H1 (cell line): ENCODE results near the gene ESR1. TPM values are rescaled to one million over a fixed set of nuclear protein-coding genes. Genes with fewer than 3 reads are reported as not detected.

Source experiments
- CTCF ChIA-PET: fragments of 300-600 bp; sonication (Branson Sonifier 250); formaldehyde crosslinking; loops from one replicate; lab custom pipeline; 2021; ENCODE audit not compliant: partially characterized antibody; lab: Charles Lee
- POLR2A ChIA-PET: fragments of 300-600 bp; sonication (Branson Sonifier 250); formaldehyde crosslinking; loops from one replicate; lab custom pipeline; 2021; ENCODE audit warnings: inconsistent platforms; ENCODE audit not compliant: partially characterized antibody; lab: Charles Lee
- DNase-seq, 2 experiments: peaks; one replicate each; pipeline versions ENCODE4 v3.0.0 to v3.0.0-alpha.2; 2010 to 2022; ENCODE audit warnings: low spot score in 2 of 2, low read depth in 1 of 2, mixed read lengths in 1 of 2
- FAIRE-seq: peaks from 2 replicates; lab custom pipeline; 2011; peaks lifted over from hg19 to GRCh38; lab: Jason Lieb, UNC
- H2AFZ ChIP-seq: 2 replicates; pipeline ENCODE4 v1.8.1; 2012; ENCODE audit warnings: low read length, inconsistent platforms
- H2AK5ac ChIP-seq: 2 replicates; pipeline ENCODE4 v1.6.1; 2013; ENCODE audit warnings: low read depth, low read length
- H2BK120ac ChIP-seq: replicated peaks from 2 replicates; pipeline ENCODE3; 2013; ENCODE audit warnings: low read depth, low read length, inconsistent platforms
- H2BK12ac ChIP-seq: 2 replicates; pipeline ENCODE4 v1.6.1; 2013; ENCODE audit warnings: low read depth, low read length
- H2BK15ac ChIP-seq: 2 replicates; pipeline ENCODE4 v1.6.1; 2013; ENCODE audit warnings: low read length
- H2BK20ac ChIP-seq: 2 replicates; pipeline ENCODE4 v1.6.1; 2013; ENCODE audit warnings: low read length
- H2BK5ac ChIP-seq: 2 replicates; pipeline ENCODE4 v1.6.1; 2013; ENCODE audit warnings: low read depth, low read length
- H3K14ac ChIP-seq: 2 replicates; pipeline ENCODE4 v1.6.1; 2013; ENCODE audit warnings: inconsistent platforms; ENCODE audit not compliant: insufficient read length
- H3K18ac ChIP-seq: 2 replicates; pipeline ENCODE4 v1.6.1; 2013; ENCODE audit warnings: low read length; ENCODE audit errors: extremely low read depth
- H3K23ac ChIP-seq: 2 replicates; pipeline ENCODE4 v1.6.1; 2013; ENCODE audit warnings: inconsistent platforms; ENCODE audit not compliant: insufficient read length
- H3K23me2 ChIP-seq: 2 replicates; pipeline ENCODE4 v1.6.1; 2013; ENCODE audit warnings: low read depth, low read length
- H3K27ac ChIP-seq: 2 replicates; pipeline ENCODE4 v1.6.1; 2011; ENCODE audit warnings: low read depth, low read length, inconsistent platforms
- H3K27me3 ChIP-seq, 4 experiments: replicated peaks in 1 of 4; 1 replicate in 1 of 4; 2 replicates in 3 of 4; pipeline versions ENCODE4 v1.6.1 to v1.8.1; 2011 to 2013; ENCODE audit warnings: low read length in 3 of 4, mild to moderate bottlenecking in 3 of 4, inconsistent platforms in 2 of 4, mixed read lengths in 2 of 4, moderate library complexity in 1 of 4; ENCODE audit not compliant: control insufficient read depth in 3 of 4, insufficient read depth in 3 of 4; ENCODE audit errors: extremely low read depth in 1 of 4
- H3K36me3 ChIP-seq, 4 experiments: 2 replicates each; pipeline versions ENCODE4 v1.6.1 to v1.8.1; 2011 to 2013; ENCODE audit warnings: mild to moderate bottlenecking in 4 of 4, low read length in 3 of 4, moderate library complexity in 2 of 4, control low read depth in 1 of 4, inconsistent platforms in 1 of 4; ENCODE audit not compliant: insufficient read depth in 4 of 4, control insufficient read depth in 2 of 4
- H3K4ac ChIP-seq: replicated peaks from 2 replicates; pipeline ENCODE3; 2013; ENCODE audit warnings: low read length, low read depth, mixed read lengths, inconsistent platforms; ENCODE audit not compliant: insufficient read length
- H3K4me1 ChIP-seq, 4 experiments: replicated peaks in 1 of 4; 1 replicate in 1 of 4; 2 replicates in 3 of 4; pipeline versions ENCODE4 v1.6.1 to v1.8.1; 2011 to 2013; ENCODE audit warnings: low read length in 3 of 4, inconsistent platforms in 2 of 4, mixed read lengths in 1 of 4; ENCODE audit not compliant: insufficient read depth in 4 of 4, control insufficient read depth in 3 of 4
- H3K4me2 ChIP-seq, 2 experiments: 2 replicates each; pipeline versions ENCODE4 v1.6.1 to v1.8.1; 2011 to 2013; ENCODE audit warnings: low read depth in 2 of 2, low read length in 2 of 2, control low read depth in 1 of 2, inconsistent platforms in 1 of 2, mild to moderate bottlenecking in 1 of 2; ENCODE audit not compliant: insufficient read depth in 1 of 2
- H3K4me3 ChIP-seq, 4 experiments: fragments of 200-600, 300-600 bp in 1 of 4; sonication (generic), shearing (Covaris generic), sonication (Bioruptor Twin) in 1 of 4; 2 replicates each; pipeline versions ENCODE4 v1.5.1 to v1.8.1; 2011 to 2016; ENCODE audit warnings: low read length in 4 of 4, low read depth in 3 of 4, control low read depth in 2 of 4, inconsistent platforms in 2 of 4, mild to moderate bottlenecking in 2 of 4, mixed read lengths in 1 of 4, moderate library complexity in 1 of 4; ENCODE audit not compliant: insufficient read depth in 2 of 4; ENCODE audit errors: extremely low read depth in 1 of 4
- H3K56ac ChIP-seq: replicated peaks from 2 replicates; pipeline ENCODE3; 2013; ENCODE audit warnings: low read depth, mild to moderate bottlenecking, mixed read lengths, low read length, inconsistent platforms; ENCODE audit not compliant: insufficient read length
- H3K79me1 ChIP-seq: 2 replicates; pipeline ENCODE4 v1.6.1; 2013; ENCODE audit warnings: low read depth, low read length, control low read depth
- H3K79me2 ChIP-seq, 2 experiments: 2 replicates each; pipeline versions ENCODE4 v1.6.1 to v1.8.1; 2012 to 2013; ENCODE audit warnings: low read length in 2 of 2, mild to moderate bottlenecking in 2 of 2, inconsistent platforms in 1 of 2; ENCODE audit not compliant: insufficient read depth in 2 of 2, control insufficient read depth in 1 of 2
- H3K9ac ChIP-seq, 4 experiments: replicated peaks in 1 of 4; 1 replicate in 1 of 4; 2 replicates in 3 of 4; pipeline versions ENCODE4 v1.6.1 to v1.8.1; 2011 to 2013; ENCODE audit warnings: low read depth in 3 of 4, low read length in 3 of 4, control low read depth in 2 of 4, mild to moderate bottlenecking in 2 of 4, moderate library complexity in 2 of 4, inconsistent platforms in 1 of 4; ENCODE audit errors: extremely low read depth in 1 of 4
- H3K9me3 ChIP-seq, 2 experiments: 2 replicates each; pipeline versions ENCODE4 v1.6.1 to v1.8.1; 2012 to 2013; ENCODE audit warnings: mild to moderate bottlenecking in 2 of 2, moderate library complexity in 2 of 2, control low read depth in 1 of 2, inconsistent platforms in 1 of 2, low read depth in 1 of 2, low read length in 1 of 2, mixed read lengths in 1 of 2; ENCODE audit not compliant: insufficient read depth in 2 of 2
- H4K20me1 ChIP-seq, 2 experiments: replicated peaks in 1 of 2; 2 replicates each; pipeline versions ENCODE3 to v1.8.1; 2011 to 2013; ENCODE audit warnings: inconsistent platforms in 2 of 2, low read length in 2 of 2, mild to moderate bottlenecking in 1 of 2; ENCODE audit not compliant: insufficient read depth in 2 of 2, control insufficient read depth in 1 of 2
- H4K5ac ChIP-seq: 2 replicates; pipeline ENCODE4 v1.6.1; 2013; ENCODE audit warnings: low read length, low read depth, mixed read lengths, inconsistent platforms; ENCODE audit not compliant: insufficient read length
- H4K8ac ChIP-seq: 2 replicates; pipeline ENCODE4 v1.8.0; 2013; ENCODE audit warnings: mild to moderate bottlenecking, moderate library complexity, low read length, inconsistent platforms; ENCODE audit not compliant: insufficient read depth; ENCODE audit errors: extremely low read depth
- H4K91ac ChIP-seq: replicated peaks from 2 replicates; pipeline ENCODE3; 2013; ENCODE audit warnings: low read length, mixed read lengths, inconsistent platforms; ENCODE audit not compliant: insufficient read length
- ASH2L ChIP-seq: fragments of 200-600, 300-600 bp; sonication (generic); IDR thresholded peaks from one replicate; pipeline ENCODE4 v1.7.1; 2017; ENCODE audit warnings: low read length
- JUND ChIP-seq: IDR thresholded peaks from 2 replicates; pipeline ENCODE4 v1.6.1; 2011; ENCODE audit warnings: mild to moderate bottlenecking, improper control_type of control experiment, low read length
- KDM1A ChIP-seq: fragments of 200-600, 300-600 bp; sonication (generic); IDR thresholded peaks from 2 replicates; pipeline ENCODE4 v1.7.1; 2016; ENCODE audit warnings: mild to moderate bottlenecking, low read length, borderline replicate concordance
- WGBS, 2 experiments: shearing (Covaris generic) in 1 of 2; methylation state at CpG; one replicate each; pipeline versions ENCODE4 v1.1.6 to v1.1.7; 2013 to 2015; ENCODE audit warnings: low lambda C conversion rate in 2 of 2, mixed read lengths in 2 of 2, inconsistent platforms in 1 of 2, low coverage in 1 of 2, missing lambda C conversion rate in 1 of 2; ENCODE audit not compliant: insufficient replicate concordance in 2 of 2, insufficient coverage in 1 of 2, insufficient read length in 1 of 2; ENCODE audit errors: extremely low coverage in 1 of 2, missing lambda C conversion rate in 1 of 2; 5-methylcytosine and 5-hydroxymethylcytosine counted together
- polyA plus RNA-seq, 7 experiments: library from polyadenylated mRNA; depleted of rRNA in 3 of 7; stranded (reverse) in 5 of 7; unstranded in 2 of 7; fragments of >200 nt in 5 of 7; fragments of 200-250 nt in 2 of 7; gene quantifications; 1 replicate in 5 of 7; 2 replicates in 1 of 7; 4 replicates in 1 of 7; pipeline versions ENCODE4 v1.2.1 to v1.2.3, GENCODE V29; 2011 to 2013; ENCODE audit warnings: missing spikeins in 2 of 7, mixed read lengths in 2 of 7
- total RNA-seq: library from RNA; stranded (reverse); fragmentation: NEBNext Ultra II Directional; extraction: Animal tissue kit (Norgen Biotek cat#: 25700); gene quantifications from 2 replicates; pipeline ENCODE4 v1.2.1, GENCODE V29; 2021

ESR1 gene
- total and polyA plus RNA-seq, 2 of the 8 experiments (the other 6 are each of a cell fraction or from before 2014, with no cell fraction given) = 0.03 to 0.17 TPM

DNA sequence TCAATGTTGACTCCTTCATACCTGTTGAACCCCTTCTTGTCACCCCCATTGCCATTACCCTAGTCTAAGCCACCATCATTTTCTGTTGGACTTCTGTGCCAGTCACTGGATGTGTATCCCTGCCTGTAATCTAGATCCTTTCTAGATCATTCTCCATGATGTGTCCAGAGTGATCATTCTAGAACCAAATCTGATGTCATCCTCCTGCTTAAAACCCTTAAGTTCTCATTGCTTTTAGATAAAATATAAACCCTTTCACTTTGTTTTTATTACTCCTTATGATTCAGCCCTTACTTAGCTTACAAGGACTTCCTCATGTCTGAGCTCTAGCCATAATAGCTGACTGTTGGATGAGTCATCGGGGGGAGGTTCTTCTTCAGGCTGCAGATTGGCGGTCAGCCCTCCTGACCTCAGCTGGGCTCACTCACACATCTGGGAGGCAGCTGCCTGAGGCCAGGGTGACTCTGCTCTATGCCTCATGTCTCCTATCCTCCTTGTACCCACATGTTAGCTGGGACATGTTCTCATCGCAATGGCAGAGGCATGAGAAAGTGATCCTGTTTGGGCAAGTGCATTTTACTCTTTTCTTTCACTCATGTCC is 287.6 kb downstream of the ESR1 start:
- no peaks in the 10 kb centered on the region for H3K36me3 ChIP-seq
- H3K27ac ChIP-seq = no peak overlapping the region
- no peak overlapping the region for H3K18ac ChIP-seq
- H3K79me2 ChIP-seq = no peaks in the 10 kb centered on the region
- H2AK5ac ChIP-seq = no peak overlapping the region
- H3K79me1 ChIP-seq = no peaks in the 10 kb centered on the region
- no peaks in the 10 kb centered on the region for H4K20me1 ChIP-seq
- H3K23ac ChIP-seq = no peak overlapping the region
- H3K4me3 ChIP-seq = no peak overlapping the region
- no peaks in the 10 kb centered on the region for H3K9me3 ChIP-seq
- no peak overlapping the region for H4K5ac ChIP-seq
- H3K14ac ChIP-seq = no peak overlapping the region
- no peak for FAIRE-seq
- DNase-seq = peak in 1 of 2 experiments; percentile 19
- H4K91ac ChIP-seq = no peak overlapping the region
- H3K27me3 ChIP-seq = no peaks in the 10 kb centered on the region
- no peak overlapping the region for H3K4me2 ChIP-seq
- CTCF ChIA-PET = interaction anchor here (1.3 to 2.9 kb wide), 5 partner anchors 10 to 26 kb away, joined by 3 to 10 read pairs (median 6); no protein-coding TSS in a partner anchor
- WGBS, 2 experiments = 86% methylated on average over 3 of the region's 3 CpGs; no CpG with 5 or more reads in 1 of the 2 experiments
- peaks cover 0 to 4% (median 1%) of the 10 kb centered on the region in 4 experiments; a peak in 2 of 7 replicates for H3K4me1 ChIP-seq
- no peak overlapping the region for H4K8ac ChIP-seq
- no peak overlapping the region for H2BK15ac ChIP-seq
- TF ChIP-seq JUND = 0 out of 2 replicates have a peak, but pooled peaks have one; percentile 31
- TF ChIP-seq ASH2L = no peak
- no peak for TF ChIP-seq KDM1A
- POLR2A ChIA-PET = no interaction called here
- H2BK5ac ChIP-seq = no peak overlapping the region
- no peak overlapping the region for H2BK20ac ChIP-seq
- H2BK120ac ChIP-seq = no peak overlapping the region
- H3K56ac ChIP-seq = no peak overlapping the region
- H2AFZ ChIP-seq = no peak overlapping the region
- no peak overlapping the region for H3K4ac ChIP-seq
- no peak overlapping the region for H2BK12ac ChIP-seq
- H3K23me2 ChIP-seq = no peaks in the 10 kb centered on the region
- no peak overlapping the region for H3K9ac ChIP-seq
